Ishikawa (cell line): ENCODE measurements around the gene FXYD3.

Experiments used
- CEBPB ChIP-seq: IDR thresholded peaks from 2 replicates; pipeline ENCODE4 v1.6.1; 2012
- CREB1 ChIP-seq: IDR thresholded peaks from 2 replicates; pipeline ENCODE4 v1.6.1; 2012; ENCODE audit warnings: low read depth
- EGR1 ChIP-seq: IDR thresholded peaks from 2 replicates; pipeline ENCODE4 v1.6.1; 2012
- EP300 ChIP-seq: IDR thresholded peaks from 2 replicates; pipeline ENCODE4 v1.6.1; 2012; ENCODE audit warnings: borderline replicate concordance
- FOXM1 ChIP-seq: IDR thresholded peaks from 2 replicates; pipeline ENCODE4 v1.6.1; 2012; ENCODE audit warnings: low read depth, borderline replicate concordance
- MAX ChIP-seq: IDR thresholded peaks from 2 replicates; pipeline ENCODE4 v1.6.1; 2012
- NFIC ChIP-seq: IDR thresholded peaks from 2 replicates; pipeline ENCODE4 v1.6.1; 2012
- RAD21 ChIP-seq: IDR thresholded peaks from 2 replicates; pipeline ENCODE4 v1.6.1; 2012; ENCODE audit warnings: low read depth
- REST ChIP-seq: IDR thresholded peaks from 2 replicates; pipeline ENCODE4 v1.6.1; 2012; ENCODE audit warnings: low read depth, mild to moderate bottlenecking
- TAF1 ChIP-seq: IDR thresholded peaks from 2 replicates; pipeline ENCODE4 v1.6.1; 2012; ENCODE audit warnings: low read depth, mild to moderate bottlenecking
- TCF12 ChIP-seq: IDR thresholded peaks from 2 replicates; pipeline ENCODE4 v1.6.1; 2012; ENCODE audit warnings: low read depth
- TEAD4 ChIP-seq: IDR thresholded peaks from 2 replicates; pipeline ENCODE4 v1.6.1; 2012
- USF1 ChIP-seq: IDR thresholded peaks from 2 replicates; pipeline ENCODE4 v1.6.1; 2012
- YY1 ChIP-seq: IDR thresholded peaks from 2 replicates; pipeline ENCODE4 v1.6.1; 2012; ENCODE audit warnings: low read depth

- TF ChIP-seq TCF12, result no peak; the same call in 1 of the 2 replicates
- no peak for TF ChIP-seq FOXM1
- TF ChIP-seq TEAD4, result no peak
- TF ChIP-seq RAD21, result no peak
- no peak for TF ChIP-seq TAF1
- TF ChIP-seq REST, result no peak
- no peak for TF ChIP-seq MAX
- no peak for TF ChIP-seq EP300
- TF ChIP-seq EGR1, result no peak
- TF ChIP-seq CEBPB, result no peak
- TF ChIP-seq YY1, result no peak
- no peak for TF ChIP-seq USF1
- TF ChIP-seq NFIC, result no peak
- TF ChIP-seq CREB1, result no peak
Measured at GRCh38 chr19:35090160-35090505, 25.5 kb upstream of the FXYD3 start.
